BLaER1 treated with 17β-estradiol and CSF1 and Interleukin-3, amounts not matched to agents 10 nM and 100 nM (cell line): Measurements from ENCODE around the gene POFUT2.
A peak's percentile ranks its signal among the peaks of the same experiment; 100 is the strongest.
"Not testable (repeated sequence)": the region's sequence is repeated elsewhere in the genome, so short reads cannot be mapped to it uniquely, and the experiment has no call there.

Experiments used
- H3K27ac ChIP-seq, 11 experiments: shearing (Covaris generic); formaldehyde crosslinking; 2 replicates each; pipeline ENCODE4 v1.8.1; 2022
- H3K27me3 ChIP-seq, 11 experiments: shearing (Covaris generic); formaldehyde crosslinking; 2 replicates each; pipeline ENCODE4 v1.8.1; 2022
- H3K36me3 ChIP-seq, 11 experiments: shearing (Covaris generic); formaldehyde crosslinking; 2 replicates each; pipeline ENCODE4 v1.8.1; 2022
- H3K4me1 ChIP-seq, 10 experiments: shearing (Covaris generic); formaldehyde crosslinking; 2 replicates each; pipeline ENCODE4 v1.8.1; 2022
- H3K4me2 ChIP-seq, 11 experiments: shearing (Covaris generic); formaldehyde crosslinking; 2 replicates each; pipeline ENCODE4 v1.8.1; 2022
- H3K4me3 ChIP-seq, 10 experiments: shearing (Covaris generic); formaldehyde crosslinking; 2 replicates each; pipeline ENCODE4 v1.8.1; 2022
- H3K9ac ChIP-seq, 11 experiments: shearing (Covaris generic); formaldehyde crosslinking; 2 replicates each; pipeline ENCODE4 v1.8.1; 2022
- H3K9me3 ChIP-seq, 11 experiments: shearing (Covaris generic); formaldehyde crosslinking; replicated peaks in 1 of 11; 2 replicates each; pipeline ENCODE4 v1.8.1; 2022
- H4K20me1 ChIP-seq, 11 experiments: shearing (Covaris generic); formaldehyde crosslinking; 2 replicates each; pipeline ENCODE4 v1.8.1; 2022
- Cebpa-rat ChIP-seq, 11 experiments: shearing (Covaris generic); IDR thresholded peaks; 2 replicates each; pipeline ENCODE4 v1.8.1; 2022

The POFUT2 gene

GRCh38 chr21:45309987-45310381 lies 22.3 kb upstream of the POFUT2 start:
- H3K9me3 ChIP-seq: peaks cover 8 to 21% (median 15%) of the 10 kb centered on the region in 11 experiments; a peak in 20 of 22 replicates
- TF ChIP-seq Cebpa-rat (IDR thresholded peaks at IDR 0.05): no peak
- no peak overlapping the region for H3K4me3 ChIP-seq
- H4K20me1 ChIP-seq: peaks cover 0 to 12% (median 0%) of the 10 kb centered on the region in 11 experiments; a peak in 4 of 22 replicates
- H3K4me1 ChIP-seq: peaks cover 21 to 41% (median 35%) of the 10 kb centered on the region in 10 experiments
- no peaks in the 10 kb centered on the region for H3K36me3 ChIP-seq
- no peak overlapping the region for H3K27ac ChIP-seq
- peak overlapping the region in 2 of 11 experiments; percentile 1; a peak in 1 of 22 replicates for H3K9ac ChIP-seq
- H3K27me3 ChIP-seq: peaks cover 0 to 15% (median 6%) of the 10 kb centered on the region in 11 experiments; a peak in 6 of 22 replicates
- peak overlapping the region; percentile 61 to 89 (median 81); a peak in 19 of 22 replicates for H3K4me2 ChIP-seq

- H3K27ac ChIP-seq: peak overlapping the region in 8 of 11 experiments; percentile 4 to 64 (median 33); a peak in 9 of 22 replicates
- peaks cover 0 to 15% (median 6%) of the 10 kb centered on the region in 11 experiments; a peak in 6 of 22 replicates for H3K27me3 ChIP-seq
- H3K36me3 ChIP-seq: no peaks in the 10 kb centered on the region
- peak overlapping the region; percentile 61 to 89 (median 81) for H3K4me2 ChIP-seq
- peak overlapping the region in 1 of 10 experiments; percentile 4; a peak in 1 of 20 replicates for H3K4me3 ChIP-seq
- H3K9ac ChIP-seq: peak overlapping the region in 9 of 11 experiments; percentile 5 to 59 (median 39); a peak in 12 of 22 replicates
- TF ChIP-seq Cebpa-rat (IDR thresholded peaks at IDR 0.05): no peak
- H3K4me1 ChIP-seq: peaks cover 21 to 48% (median 42%) of the 10 kb centered on the region in 10 experiments
- H4K20me1 ChIP-seq: peaks cover 0 to 12% (median 0%) of the 10 kb centered on the region in 11 experiments; a peak in 5 of 22 replicates
- H3K9me3 ChIP-seq: peaks cover 8 to 21% (median 15%) of the 10 kb centered on the region in 11 experiments; a peak in 20 of 22 replicates
These were observed 21.6 kb upstream of the POFUT2 start for GRCh38 chr21:45309069-45309986.

GRCh38 chr21:45308194-45309068 lies 20.7 kb upstream of the POFUT2 start:
- Histone ChIP-seq H3K4me2 (peak overlapping the region; percentile 61 to 89 (median 81)), H4K20me1 (peaks cover 0 to 12% (median 0%) of the 10 kb centered on the region in 11 experiments; a peak in 5 of 22 replicates), H3K27ac (peak overlapping the region in 8 of 11 experiments; percentile 4 to 64 (median 33); a peak in 11 of 22 replicates), H3K9me3 (peaks cover 8 to 21% (median 15%) of the 10 kb centered on the region in 11 experiments; a peak in 20 of 22 replicates), H3K36me3 (no peaks in the 10 kb centered on the region), H3K9ac (peak overlapping the region in 8 of 11 experiments; percentile 5 to 59 (median 42); a peak in 11 of 22 replicates), H3K4me3 (peak overlapping the region in 1 of 10 experiments; percentile 4; a peak in 1 of 20 replicates), H3K27me3 (peaks cover 0 to 15% (median 6%) of the 10 kb centered on the region in 11 experiments; a peak in 6 of 22 replicates), H3K4me1 (peaks cover 21 to 54% (median 49%) of the 10 kb centered on the region in 10 experiments)
- TF ChIP-seq Cebpa-rat (IDR thresholded peaks at IDR 0.05): peak in 3 of 11 experiments; percentile 43 to 77 (median 64); a peak in 4 of 22 replicates

GRCh38 chr21:45307597-45308158 lies 20.0 kb upstream of the POFUT2 start:
- Histone ChIP-seq H3K9me3 (peaks cover 5 to 13% (median 10%) of the 10 kb centered on the region in 11 experiments; a peak in 20 of 22 replicates), H3K4me2 (peak overlapping the region; percentile 61 to 89 (median 81)), H4K20me1 (peaks cover 0 to 12% (median 0%) of the 10 kb centered on the region in 11 experiments; a peak in 5 of 22 replicates), H3K4me1 (peaks cover 26 to 62% (median 56%) of the 10 kb centered on the region in 10 experiments), H3K27me3 (peaks cover 0 to 15% (median 6%) of the 10 kb centered on the region in 11 experiments; a peak in 6 of 22 replicates)
- not testable (repeated sequence) for H3K9ac ChIP-seq, H3K4me3 ChIP-seq, H3K27ac ChIP-seq, H3K36me3 ChIP-seq

- no peak overlapping the region for H3K9ac ChIP-seq
- H4K20me1 ChIP-seq: peaks cover 0 to 12% (median 0%) of the 10 kb centered on the region in 11 experiments; a peak in 5 of 22 replicates
- no peak overlapping the region for H3K4me3 ChIP-seq
- H3K4me1 ChIP-seq: peaks cover 32 to 68% (median 63%) of the 10 kb centered on the region in 10 experiments
- peak overlapping the region in 4 of 11 experiments; percentile 80 to 89 (median 85); a peak in 2 of 22 replicates for H3K4me2 ChIP-seq
- H3K27me3 ChIP-seq: peaks cover 0 to 15% (median 6%) of the 10 kb centered on the region in 11 experiments; a peak in 6 of 22 replicates
- TF ChIP-seq Cebpa-rat (IDR thresholded peaks at IDR 0.05): no peak
- peaks cover 0 to 6% (median 3%) of the 10 kb centered on the region in 11 experiments; a peak in 15 of 22 replicates for H3K9me3 ChIP-seq
- no peak overlapping the region for H3K27ac ChIP-seq
- no peaks in the 10 kb centered on the region for H3K36me3 ChIP-seq
These were observed 19.3 kb upstream of the POFUT2 start for GRCh38 chr21:45306832-45307571.

- Histone ChIP-seq H3K4me2 (peak overlapping the region in 1 of 11 experiments; percentile 13; a peak in 1 of 22 replicates), H3K27me3 (peaks cover 0 to 15% (median 6%) of the 10 kb centered on the region in 11 experiments; a peak in 6 of 22 replicates), H3K9ac (no peak overlapping the region)
These were observed 18.7 kb upstream of the POFUT2 start for GRCh38 chr21:45306453-45306831.

GRCh38 chr21:45305836-45306235 lies 18.1 kb upstream of the POFUT2 start:
- H3K27ac ChIP-seq: no peak overlapping the region
- H3K4me3 ChIP-seq: no peak overlapping the region
- H3K36me3 ChIP-seq: no peaks in the 10 kb centered on the region
- H3K9ac ChIP-seq: no peak overlapping the region
- peaks cover 0 to 15% (median 6%) of the 10 kb centered on the region in 11 experiments; a peak in 6 of 22 replicates for H3K27me3 ChIP-seq
- no peaks in the 10 kb centered on the region for H3K9me3 ChIP-seq
- H3K4me1 ChIP-seq: peaks cover 41 to 80% (median 75%) of the 10 kb centered on the region in 10 experiments
- H3K4me2 ChIP-seq: peak overlapping the region in 5 of 11 experiments; percentile 68 to 89 (median 84); a peak in 6 of 22 replicates
- peaks cover 0 to 12% (median 0%) of the 10 kb centered on the region in 11 experiments; a peak in 5 of 22 replicates for H4K20me1 ChIP-seq
- no peak for TF ChIP-seq Cebpa-rat (IDR thresholded peaks at IDR 0.05)

More at GRCh38 chr21:45306453-45306831, 18.7 kb upstream of the POFUT2 start:
- no peak overlapping the region for H3K4me3 ChIP-seq
- no peaks in the 10 kb centered on the region for H3K36me3 ChIP-seq
- H3K4me1 ChIP-seq: peaks cover 38 to 74% (median 69%) of the 10 kb centered on the region in 10 experiments
- H4K20me1 ChIP-seq: peaks cover 0 to 12% (median 0%) of the 10 kb centered on the region in 11 experiments; a peak in 5 of 22 replicates
- peaks cover 0 to under 1% (median 0%) of the 10 kb centered on the region in 11 experiments; a peak in 3 of 22 replicates for H3K9me3 ChIP-seq
- TF ChIP-seq Cebpa-rat (IDR thresholded peaks at IDR 0.05): no peak
- H3K27ac ChIP-seq: no peak overlapping the region
